MCF 10A (cell line): ENCODE measurements around the gene IFNK. TPM values are rescaled to one million over a fixed set of nuclear protein-coding genes. Genes with fewer than 3 reads are reported as not detected.

Source experiments
- BruUV-seq: library from RNA; stranded (reverse); fragments of 400-500 nt; replicated peaks from 2 replicates; lab custom pipeline; 2021; lab: Mats Ljungman, UMichigan
- CTCF ChIA-PET: fragments of 300-600 bp; sonication (Branson Sonifier 250); formaldehyde crosslinking; extraction: SDS; loops from one replicate; lab custom pipeline; 2021; ENCODE audit warnings: antibody characterized with exemption, inconsistent platforms; lab: Yijun Ruan, JAX
- POLR2A ChIA-PET: fragments of 300-600, 350-650 bp; sonication (Branson Sonifier 250); formaldehyde crosslinking; extraction: SDS; loops from one replicate; lab custom pipeline; 2020; ENCODE audit warnings: antibody characterized with exemption, inconsistent platforms; lab: Yijun Ruan, JAX
- DNase-seq: peaks from one replicate; pipeline ENCODE4 v3.0.0-alpha.2; 2018; ENCODE audit not compliant: unreplicated experiment
- H3K27ac Mint-ChIP-seq: one replicate; pipeline ENCODE4 v1.8.0; 2022; ENCODE audit warnings: mild to moderate bottlenecking, low read depth, mixed read lengths; ENCODE audit not compliant: unreplicated experiment
- H3K27me3 Mint-ChIP-seq: one replicate; pipeline ENCODE4 v1.8.0; 2022; ENCODE audit warnings: mixed read lengths; ENCODE audit not compliant: insufficient read depth, unreplicated experiment
- H3K36me3 Mint-ChIP-seq: one replicate; pipeline ENCODE4 v1.8.0; 2022; ENCODE audit warnings: mild to moderate bottlenecking, moderate library complexity, mixed read lengths; ENCODE audit not compliant: insufficient read depth, unreplicated experiment
- H3K4me1 Mint-ChIP-seq: one replicate; pipeline ENCODE4 v1.8.0; 2022; ENCODE audit warnings: mixed read lengths; ENCODE audit not compliant: insufficient read depth, unreplicated experiment
- H3K4me3 Mint-ChIP-seq: one replicate; pipeline ENCODE4 v1.8.0; 2022; ENCODE audit warnings: mild to moderate bottlenecking, moderate library complexity, mixed read lengths; ENCODE audit not compliant: unreplicated experiment
- H3K9me3 Mint-ChIP-seq: one replicate; pipeline ENCODE4 v1.8.0; 2022; ENCODE audit warnings: mixed read lengths; ENCODE audit not compliant: unreplicated experiment
- intact Hi-C: fragments of 100-400 bp; cut with micrococcal nuclease; formaldehyde crosslinking; loops from 2 replicates; pipeline ENCODE4 v1.14.1; 2022
- total RNA-seq: library from RNA; stranded (reverse); gene quantifications from 2 replicates; pipeline ENCODE4 v1.2.3, GENCODE V29; 2022
- TF ChIP-seq, protein P1 (sequence below): fragments of 200-600 bp; IDR thresholded peaks from one replicate; pipeline ENCODE4 v1.8.0; 2022; ENCODE audit warnings: antibody characterized with exemption, mild to moderate bottlenecking; ENCODE audit not compliant: unreplicated experiment

The IFNK gene
- total RNA-seq, 1 experiment from 2014 or later = not detected

DNA sequence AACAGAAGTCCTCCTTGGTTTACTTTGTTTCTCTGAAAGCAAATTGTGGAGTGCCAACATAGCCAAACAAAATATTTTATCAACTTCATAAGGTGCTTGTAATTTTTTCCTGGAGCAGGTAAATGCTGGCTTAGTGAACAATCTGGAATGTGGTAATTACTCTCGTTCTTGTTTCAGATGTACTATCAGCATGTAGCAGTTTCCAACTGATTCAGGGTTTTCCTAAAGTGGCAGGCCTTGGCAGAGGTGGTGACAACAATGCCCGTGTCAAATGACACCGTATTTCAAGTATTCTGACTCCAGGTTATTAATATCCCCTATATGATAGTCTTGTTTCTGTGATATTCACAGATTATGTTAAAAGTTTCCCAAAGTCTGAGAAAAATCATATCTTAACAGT is 48.0 kb downstream of the IFNK start:
- H3K4me3 Mint-ChIP-seq = peak overlapping the region; percentile 83
- H3K4me1 Mint-ChIP-seq = peaks cover 16% of the 10 kb centered on the region
- H3K27me3 Mint-ChIP-seq = no peaks in the 10 kb centered on the region
- TF ChIP-seq, protein P1, sequence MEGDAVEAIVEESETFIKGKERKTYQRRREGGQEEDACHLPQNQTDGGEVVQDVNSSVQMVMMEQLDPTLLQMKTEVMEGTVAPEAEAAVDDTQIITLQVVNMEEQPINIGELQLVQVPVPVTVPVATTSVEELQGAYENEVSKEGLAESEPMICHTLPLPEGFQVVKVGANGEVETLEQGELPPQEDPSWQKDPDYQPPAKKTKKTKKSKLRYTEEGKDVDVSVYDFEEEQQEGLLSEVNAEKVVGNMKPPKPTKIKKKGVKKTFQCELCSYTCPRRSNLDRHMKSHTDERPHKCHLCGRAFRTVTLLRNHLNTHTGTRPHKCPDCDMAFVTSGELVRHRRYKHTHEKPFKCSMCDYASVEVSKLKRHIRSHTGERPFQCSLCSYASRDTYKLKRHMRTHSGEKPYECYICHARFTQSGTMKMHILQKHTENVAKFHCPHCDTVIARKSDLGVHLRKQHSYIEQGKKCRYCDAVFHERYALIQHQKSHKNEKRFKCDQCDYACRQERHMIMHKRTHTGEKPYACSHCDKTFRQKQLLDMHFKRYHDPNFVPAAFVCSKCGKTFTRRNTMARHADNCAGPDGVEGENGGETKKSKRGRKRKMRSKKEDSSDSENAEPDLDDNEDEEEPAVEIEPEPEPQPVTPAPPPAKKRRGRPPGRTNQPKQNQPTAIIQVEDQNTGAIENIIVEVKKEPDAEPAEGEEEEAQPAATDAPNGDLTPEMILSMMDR = no peak
- no TSS peak for BruUV-seq
- no peaks in the 10 kb centered on the region for H3K36me3 Mint-ChIP-seq
- H3K9me3 Mint-ChIP-seq = no peaks in the 10 kb centered on the region
- H3K27ac Mint-ChIP-seq = no peak overlapping the region
- DNase-seq = no peak
- ChIA-PET POLR2A (interaction anchor here (0.6 to 2.3 kb wide), 4 partner anchors 8 to 1531 kb away, joined by 3 to 9 read pairs (median 6); no protein-coding TSS in a partner anchor), CTCF (interaction anchor here (0.7 kb wide), 1 partner anchor 320 kb away, joined by 3 read pairs; no protein-coding TSS in a partner anchor)
- intact Hi-C loops = loop anchor here (10.0 kb wide), 1 partner anchor 503 kb away; no protein-coding TSS in a partner anchor

- H3K27ac Mint-ChIP-seq = peak overlapping the region; percentile 100
- POLR2A ChIA-PET = interaction anchor here (0.6 to 2.3 kb wide), 7 partner anchors 9 to 1531 kb away, joined by 3 to 9 read pairs (median 4); no protein-coding TSS in a partner anchor
These were observed 48.5 kb downstream of the IFNK start for GRCh38 chr9:27572566-27572917.

GRCh38 chr9:27572918-27573633 is 49.0 kb downstream of the IFNK start, which contains the start of gene C9orf72:
Gene C9orf72 (minus strand): TSS chr9:27573481. CDS start chr9:27567120, 6,361 bp downstream.
- TF ChIP-seq, protein P1 = no peak
- Mint-ChIP-seq H3K27ac (peak within 1 kb of the TSS; percentile 100), H3K9me3 (peaks cover 4% of the 10 kb centered on the region), H3K27me3 (no peaks in the 10 kb centered on the region), H3K4me1 (peaks cover 11% of the 10 kb centered on the region), H3K4me3 (peak within 1 kb of the TSS; percentile 83), H3K36me3 (no peaks in the 10 kb centered on the region)
- ChIA-PET POLR2A (interaction anchor here (0.6 to 2.3 kb wide), 10 partner anchors 9 to 1530 kb away, joined by 3 to 9 read pairs (median 4); no protein-coding TSS in a partner anchor), CTCF (interaction anchor here (0.6 to 0.7 kb wide), 4 partner anchors 25 to 1982 kb away, joined by 3 read pairs; no protein-coding TSS in a partner anchor)
- no peak for DNase-seq
- no TSS peak for BruUV-seq
- intact Hi-C loops = loop anchor here (10.0 kb wide), 1 partner anchor 502 kb away; no protein-coding TSS in a partner anchor

More at GRCh38 chr9:27572566-27572917, 48.5 kb downstream of the IFNK start:
- intact Hi-C loops = loop anchor here (10.0 kb wide), 1 partner anchor 502 kb away; no protein-coding TSS in a partner anchor
- Mint-ChIP-seq H3K27me3 (no peaks in the 10 kb centered on the region), H3K36me3 (no peaks in the 10 kb centered on the region), H3K4me3 (peak overlapping the region; percentile 83), H3K4me1 (peaks cover 14% of the 10 kb centered on the region), H3K9me3 (no peaks in the 10 kb centered on the region)
- BruUV-seq = TSS peak; percentile 67
- DNase-seq = peak; percentile 54
- CTCF ChIA-PET = no interaction called here
- TF ChIP-seq, protein P1 = no peak
